Retinal pigment epithelial cell (primary cell): Measurements from ENCODE around the gene STRIT1.

Experiments
- DNase-seq: peaks from one replicate; pipeline ENCODE4 v3.0.0-alpha.2; 2010; ENCODE audit warnings: low read depth
- H3K4me3 ChIP-seq: 2 replicates; pipeline ENCODE4 v1.5.1; 2011; ENCODE audit warnings: mild to moderate bottlenecking, low read length, control low read depth, moderate library complexity
- CTCF ChIP-seq: conservative IDR thresholded peaks from 2 replicates; pipeline ENCODE4 v1.5.1; 2011; ENCODE audit warnings: low read depth, low read length, control low read depth, inconsistent platforms

STRIT1 gene

GRCh38 chr3:155326244-155326643 is 32.8 kb upstream of the STRIT1 start:
- no peak for DNase-seq
- TF ChIP-seq CTCF, result no peak
- no peak overlapping the region for H3K4me3 ChIP-seq

GRCh38 chr3:155325263-155325835 is 31.9 kb upstream of the STRIT1 start:
- TF ChIP-seq CTCF, result no peak
- DNase-seq, result no peak
- H3K4me3 ChIP-seq, result no peak overlapping the region

- H3K4me3 ChIP-seq, result no peak overlapping the region
- DNase-seq, result no peak
- peak; percentile 70 for TF ChIP-seq CTCF
These were observed 29.7 kb upstream of the STRIT1 start for GRCh38 chr3:155323063-155323666.

GRCh38 chr3:155321418-155321817 is 27.9 kb upstream of the STRIT1 start:
- TF ChIP-seq CTCF, result no peak
- no peak for DNase-seq

GRCh38 chr3:155320934-155321333 is 27.5 kb upstream of the STRIT1 start:
- no peak overlapping the region for H3K4me3 ChIP-seq
- DNase-seq, result no peak
- TF ChIP-seq CTCF, result no peak

More at GRCh38 chr3:155321418-155321817, 27.9 kb upstream of the STRIT1 start:
- H3K4me3 ChIP-seq, result no peak overlapping the region

GRCh38 chr3:155318740-155319139 is 25.3 kb upstream of the STRIT1 start:
- H3K4me3 ChIP-seq, result no peak overlapping the region
- DNase-seq, result no peak
- no peak for TF ChIP-seq CTCF

GRCh38 chr3:155317211-155317610 is 23.7 kb upstream of the STRIT1 start:
- DNase-seq, result no peak
- no peak for TF ChIP-seq CTCF
- no peak overlapping the region for H3K4me3 ChIP-seq
